CD4-positive, alpha-beta T cell (primary cell): ENCODE measurements around the gene PML. TPM values are rescaled to one million over a fixed set of nuclear protein-coding genes. Genes with fewer than 3 reads are reported as not detected.

Experiments used
- ATAC-seq: fragments of 200-7000 bp; cut with Tn5 transposase; one replicate; pipeline ENCODE4 v1.10.0; 2022; ENCODE audit warnings: mild to moderate bottlenecking; ENCODE audit not compliant: poor library complexity
- CTCF ChIA-PET: fragments of 350-600 bp; sonication (Branson Sonifier 250); formaldehyde crosslinking; loops from one replicate; lab custom pipeline; 2021; ENCODE audit warnings: antibody characterized with exemption, inconsistent platforms; lab: Charles Lee
- POLR2A ChIA-PET: fragments of 350-600 bp; sonication (Branson Sonifier 250); formaldehyde crosslinking; loops from one replicate; lab custom pipeline; 2021; ENCODE audit warnings: antibody characterized with exemption, inconsistent platforms; lab: Charles Lee
- DNase-seq, 14 experiments: peaks; one replicate each; pipeline ENCODE4 v3.0.0-alpha.2; 2013 to 2020; ENCODE audit warnings: mixed read lengths in 2 of 14
- H3K27ac ChIP-seq, 2 donors: one replicate each; pipeline versions ENCODE4 v1.5.1 to v1.7.0; 2013; ENCODE audit warnings: low read length in 2 of 2, low read depth in 1 of 2, mild to moderate bottlenecking in 1 of 2
- H3K27me3 ChIP-seq, 2 experiments: 1 replicate in 1 of 2; 2 replicates in 1 of 2; pipeline versions ENCODE4 v1.6.1 to v1.7.0; 2013; ENCODE audit warnings: low read length in 2 of 2, control low read depth in 1 of 2, mild to moderate bottlenecking in 1 of 2, moderate library complexity in 1 of 2; ENCODE audit not compliant: insufficient read depth in 2 of 2, control insufficient read depth in 1 of 2
- H3K36me3 ChIP-seq: one replicate; pipeline ENCODE4 v1.6.1; 2013; ENCODE audit warnings: low read length, control low read depth; ENCODE audit not compliant: insufficient read depth
- H3K4me1 ChIP-seq: one replicate; pipeline ENCODE4 v1.6.1; 2013; ENCODE audit warnings: low read length, control low read depth; ENCODE audit not compliant: insufficient read depth
- H3K4me3 ChIP-seq: one replicate; pipeline ENCODE4 v1.5.1; 2013; ENCODE audit warnings: mild to moderate bottlenecking, low read length, moderate library complexity
- H3K9me3 ChIP-seq, 2 experiments: 1 replicate in 1 of 2; 2 replicates in 1 of 2; pipeline versions ENCODE4 v1.6.1 to v1.7.0; 2013; ENCODE audit warnings: low read length in 2 of 2, mild to moderate bottlenecking in 2 of 2, control low read depth in 1 of 2, moderate library complexity in 1 of 2; ENCODE audit not compliant: control insufficient read depth in 1 of 2, insufficient read depth in 1 of 2
- H3K27ac Mint-ChIP-seq: one replicate; pipeline ENCODE4 v1.8.0; 2020; ENCODE audit warnings: mixed read lengths
- H3K27me3 Mint-ChIP-seq: one replicate; pipeline ENCODE4 v1.8.0; 2021; ENCODE audit warnings: mixed read lengths
- H3K36me3 Mint-ChIP-seq: one replicate; pipeline ENCODE4 v1.8.0; 2021; ENCODE audit warnings: low read depth, mixed read lengths
- H3K4me1 Mint-ChIP-seq: one replicate; pipeline ENCODE4 v1.8.0; 2021; ENCODE audit warnings: low read depth, mixed read lengths
- H3K4me3 Mint-ChIP-seq: one replicate; pipeline ENCODE4 v1.8.0; 2020; ENCODE audit warnings: mild to moderate bottlenecking, mixed read lengths
- H3K9me3 Mint-ChIP-seq: one replicate; pipeline ENCODE4 v1.8.0; 2020; ENCODE audit warnings: mixed read lengths
- CTCF ChIP-seq: fragments of 200-600 bp; IDR thresholded peaks from one replicate; pipeline ENCODE4 v1.8.0; 2022; ENCODE audit warnings: antibody characterized with exemption, mild to moderate bottlenecking
- intact Hi-C, 2 experiments: fragments of 100-400 bp; cut with DNase I in 1 of 2; cut with micrococcal nuclease in 1 of 2; formaldehyde crosslinking; loops; one replicate each; pipeline versions ENCODE4 v1.15.1 to v1.9.0; 2023 to 2025; cut with DNase I, micrococcal nuclease
- total RNA-seq, 174 experiments: library from RNA in 2 of 174; stranded (reverse) in 2 of 174; gene quantifications; one replicate each; pipeline ENCODE4 v1.2.3 and lab custom pipeline; 2021 to 2026

The PML gene
- total RNA-seq, 2 experiments from 2014 or later: 39.2 to 42.9 TPM

GRCh38 chr15:74043425-74044266, 49.1 kb downstream of the PML start:
- no peak for TF ChIP-seq CTCF
- H3K4me3 Mint-ChIP-seq: no peak overlapping the region
- H3K27ac Mint-ChIP-seq: no peak overlapping the region
- H3K27me3 Mint-ChIP-seq: no peaks in the 10 kb centered on the region
- no peaks in the 10 kb centered on the region for H3K9me3 ChIP-seq
- H3K36me3 Mint-ChIP-seq: peaks cover 18% of the 10 kb centered on the region
- peaks cover 14% of the 10 kb centered on the region for H3K4me1 ChIP-seq
- peaks cover 23% of the 10 kb centered on the region for H3K36me3 ChIP-seq
- H3K27ac ChIP-seq: no peak overlapping the region
- H3K27me3 ChIP-seq: no peaks in the 10 kb centered on the region
- CTCF ChIA-PET: no interaction called here
- H3K9me3 Mint-ChIP-seq: no peaks in the 10 kb centered on the region
- H3K4me1 Mint-ChIP-seq: peaks cover 11% of the 10 kb centered on the region
- no peak for ATAC-seq
- POLR2A ChIA-PET: interaction anchor here (0.8 to 1.0 kb wide), 2 partner anchors 49 to 103 kb away, joined by 3 to 4 read pairs; partner anchors contain the start of gene PML
- DNase-seq: no peak
- intact Hi-C loops: no loop called here
- H3K4me3 ChIP-seq: no peak overlapping the region

- peaks cover 13% of the 10 kb centered on the region for H3K4me1 Mint-ChIP-seq
- CTCF ChIA-PET: no interaction called here
- Histone ChIP-seq H3K4me1 (peaks cover 15% of the 10 kb centered on the region), H3K27ac (no peak overlapping the region), H3K9me3 (no peaks in the 10 kb centered on the region), H3K27me3 (no peaks in the 10 kb centered on the region), H3K4me3 (no peak overlapping the region), H3K36me3 (peaks cover 23% of the 10 kb centered on the region)
- peaks cover 15% of the 10 kb centered on the region for H3K36me3 Mint-ChIP-seq
- no peak overlapping the region for H3K27ac Mint-ChIP-seq
- DNase-seq (no peak), ATAC-seq (no peak)
- intact Hi-C loops: no loop called here
- no peak overlapping the region for H3K4me3 Mint-ChIP-seq
- H3K9me3 Mint-ChIP-seq: no peaks in the 10 kb centered on the region
- POLR2A ChIA-PET: interaction anchor here (1.0 kb wide), 1 partner anchor 50 kb away, joined by 4 read pairs; the partner anchor contains the start of gene PML
- TF ChIP-seq CTCF: no peak
- H3K27me3 Mint-ChIP-seq: no peaks in the 10 kb centered on the region
Measured at GRCh38 chr15:74044267-74045110, 50.0 kb downstream of the PML start.

DNA sequence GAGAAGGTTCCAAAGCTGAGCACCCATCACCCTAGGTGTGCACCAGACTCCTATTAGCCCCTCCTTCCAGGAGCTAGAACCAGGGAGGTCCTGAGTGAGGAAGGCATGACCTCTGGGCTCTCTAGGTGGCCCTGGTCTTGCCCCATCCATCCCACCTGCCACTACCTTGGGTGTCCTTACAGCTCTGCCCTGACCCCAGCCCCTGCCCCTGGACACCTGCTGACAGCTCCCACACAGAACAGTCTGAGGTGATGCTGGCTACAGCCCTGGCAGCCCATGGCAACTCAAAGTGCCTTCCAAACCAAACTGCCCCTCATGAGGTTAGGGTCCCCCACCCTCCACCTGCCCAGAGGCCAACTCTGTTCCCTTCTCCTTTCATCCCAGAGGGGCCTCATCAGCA, 50.7 kb downstream of the PML start:
- Histone ChIP-seq H3K36me3 (peaks cover 23% of the 10 kb centered on the region), H3K9me3 (no peaks in the 10 kb centered on the region), H3K4me1 (peaks cover 15% of the 10 kb centered on the region), H3K27me3 (no peaks in the 10 kb centered on the region), H3K27ac (no peak overlapping the region), H3K4me3 (no peak overlapping the region)
- Mint-ChIP-seq H3K9me3 (no peaks in the 10 kb centered on the region), H3K4me3 (no peak overlapping the region), H3K4me1 (peaks cover 13% of the 10 kb centered on the region), H3K36me3 (peaks cover 15% of the 10 kb centered on the region), H3K27me3 (no peaks in the 10 kb centered on the region), H3K27ac (no peak overlapping the region)
- CTCF ChIA-PET: no interaction called here
- POLR2A ChIA-PET: no interaction called here
- ATAC-seq (no peak), DNase-seq (no peak)
- intact Hi-C loops: no loop called here
- no peak for TF ChIP-seq CTCF
